Duodenal mucosa (tissue), 2 donors: ENCODE results near the gene ENAH.

Source experiments
- H3K27ac ChIP-seq: one replicate; pipeline ENCODE4 v1.7.0; 2013; ENCODE audit warnings: low read depth, low read length
- H3K27me3 ChIP-seq, 2 donors: one replicate each; pipeline ENCODE4 v1.7.0; 2013; ENCODE audit warnings: low read length in 2 of 2, control low read depth in 1 of 2; ENCODE audit not compliant: insufficient read depth in 2 of 2, control insufficient read depth in 1 of 2
- H3K36me3 ChIP-seq, 2 donors: one replicate each; pipeline ENCODE4 v1.7.0; 2013; ENCODE audit warnings: low read length in 2 of 2, control low read depth in 1 of 2; ENCODE audit not compliant: insufficient read depth in 2 of 2, control insufficient read depth in 1 of 2
- H3K4me1 ChIP-seq, 2 donors: one replicate each; pipeline ENCODE4 v1.7.0; 2013; ENCODE audit warnings: low read length in 2 of 2, control low read depth in 1 of 2; ENCODE audit not compliant: insufficient read depth in 2 of 2, control insufficient read depth in 1 of 2
- H3K4me3 ChIP-seq, 2 donors: one replicate each; pipeline ENCODE4 v1.7.0; 2013; ENCODE audit warnings: low read length in 2 of 2, low read depth in 1 of 2
- H3K9ac ChIP-seq, 2 donors: one replicate each; pipeline ENCODE4 v1.7.0; 2013; ENCODE audit warnings: low read length in 2 of 2, low read depth in 1 of 2
- H3K9me3 ChIP-seq, 2 donors: one replicate each; pipeline ENCODE4 v1.7.0; 2013; ENCODE audit warnings: low read length in 2 of 2, control low read depth in 1 of 2; ENCODE audit not compliant: control insufficient read depth in 1 of 2

Gene ENAH

DNA sequence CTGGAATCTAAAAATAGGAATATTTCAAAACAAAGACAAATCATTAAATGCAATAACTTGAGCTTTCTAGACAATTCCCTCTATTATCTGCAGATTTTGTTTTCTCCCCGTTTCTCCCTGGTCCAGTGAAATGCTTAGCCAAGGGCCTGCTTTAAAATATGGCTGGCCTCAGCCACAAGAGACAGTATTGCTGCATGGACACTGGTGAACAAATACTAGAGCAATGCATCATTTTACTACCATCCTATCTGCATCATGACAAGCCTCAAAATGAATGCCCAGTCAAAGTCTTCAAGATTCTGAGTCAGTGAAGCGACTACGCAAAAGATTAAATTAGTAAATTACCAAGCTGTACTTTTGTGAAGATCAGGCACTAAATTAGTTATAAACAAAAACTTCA lies 80.5 kb downstream of the ENAH start:
- Histone ChIP-seq H3K4me3 (no peak overlapping the region), H3K9ac (no peak overlapping the region), H3K27ac (no peak overlapping the region), H3K9me3 (no peaks in the 10 kb centered on the region), H3K4me1 (no peaks in the 10 kb centered on the region), H3K36me3 (no peaks in the 10 kb centered on the region), H3K27me3 (no peaks in the 10 kb centered on the region)

DNA sequence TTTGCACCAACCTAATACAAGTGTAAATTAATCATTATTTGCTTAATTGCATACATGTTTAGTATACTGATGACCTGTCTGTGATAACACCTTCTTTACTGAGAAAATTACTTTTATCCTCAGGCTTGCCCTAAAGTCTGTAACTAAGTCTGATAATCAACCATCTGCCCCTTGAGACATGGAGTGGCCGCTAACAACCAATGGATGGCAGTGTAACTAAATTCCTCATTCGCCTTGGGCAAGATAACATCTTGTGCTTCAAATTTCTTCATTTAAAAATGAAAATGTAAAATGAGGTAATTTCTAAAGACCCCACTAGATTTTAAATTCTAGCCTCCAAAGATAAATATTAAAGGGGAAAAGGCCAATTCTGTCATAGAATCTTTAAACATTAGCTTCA lies 85.1 kb downstream of the ENAH start:
- no peak overlapping the region for H3K27ac ChIP-seq
- no peak overlapping the region for H3K9ac ChIP-seq
- H3K4me3 ChIP-seq: no peak overlapping the region
- no peaks in the 10 kb centered on the region for H3K9me3 ChIP-seq
- H3K36me3 ChIP-seq: no peaks in the 10 kb centered on the region
- H3K4me1 ChIP-seq: no peaks in the 10 kb centered on the region
- no peaks in the 10 kb centered on the region for H3K27me3 ChIP-seq

DNA sequence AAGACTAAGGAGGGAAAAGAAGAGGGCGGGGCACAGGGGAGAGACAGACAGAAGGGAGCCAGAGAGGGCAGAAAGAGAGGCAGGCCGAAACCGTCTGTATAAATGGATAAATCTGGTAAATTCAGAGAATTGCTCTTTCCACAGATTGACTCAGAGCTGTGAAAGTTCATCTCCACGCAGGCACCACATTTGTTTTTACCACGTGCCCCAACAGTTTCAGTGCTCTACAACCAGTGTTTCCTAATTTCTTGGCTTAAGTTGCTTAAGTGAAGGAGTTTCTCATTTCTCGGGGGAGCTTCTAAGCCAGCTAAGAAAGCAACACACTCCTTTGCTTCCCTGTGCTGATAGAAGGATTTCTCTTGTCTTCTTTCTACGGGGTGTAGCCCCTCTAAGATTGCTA lies 87.1 kb downstream of the ENAH start:
- Histone ChIP-seq H3K4me3 (no peak overlapping the region), H3K27me3 (no peaks in the 10 kb centered on the region), H3K36me3 (no peaks in the 10 kb centered on the region), H3K27ac (no peak overlapping the region), H3K4me1 (no peaks in the 10 kb centered on the region), H3K9ac (no peak overlapping the region), H3K9me3 (no peaks in the 10 kb centered on the region)

DNA sequence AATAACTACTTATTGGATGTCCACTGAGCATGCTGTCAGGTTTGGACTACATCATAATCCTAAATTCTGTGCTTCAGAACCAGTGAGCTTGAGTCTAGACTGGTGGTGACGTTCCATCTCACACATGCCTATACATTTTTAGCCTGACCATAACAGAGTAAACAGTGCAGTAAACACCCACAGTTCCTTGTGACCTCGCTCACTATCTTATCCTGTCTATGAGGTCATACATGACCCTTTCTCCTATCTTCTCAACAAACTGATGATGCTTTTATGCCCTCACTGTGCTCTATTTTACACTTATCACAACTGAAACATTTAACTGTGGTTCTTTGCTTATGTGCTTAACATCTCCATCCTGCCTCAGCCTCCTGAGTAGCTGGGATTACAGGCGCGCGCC lies 91.2 kb downstream of the ENAH start:
- Histone ChIP-seq H3K9me3 (peaks cover 0 to 3% of the 10 kb centered on the region in 2 donors), H3K4me1 (no peaks in the 10 kb centered on the region), H3K27me3 (no peaks in the 10 kb centered on the region), H3K9ac (no peak overlapping the region), H3K4me3 (no peak overlapping the region), H3K36me3 (no peaks in the 10 kb centered on the region), H3K27ac (no peak overlapping the region)

DNA sequence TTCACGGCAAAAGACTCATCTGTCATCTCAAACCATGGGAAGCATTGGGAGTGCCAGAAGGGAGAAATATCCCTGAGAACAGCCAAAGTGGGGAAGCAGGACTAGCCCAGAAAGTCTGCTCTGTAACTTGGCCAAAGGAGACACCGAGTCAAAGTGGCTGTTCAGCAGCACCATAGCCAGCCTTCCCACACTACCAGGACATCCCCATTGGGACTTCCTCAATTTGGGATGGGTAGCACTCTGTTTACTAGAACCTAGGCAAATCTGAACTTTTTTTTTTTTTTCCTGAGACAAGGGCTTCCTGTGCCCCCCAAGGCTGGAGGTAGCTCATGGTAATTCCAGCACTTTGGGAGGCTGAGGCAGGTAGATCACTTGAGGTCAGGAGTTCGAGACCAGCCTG lies 93.0 kb downstream of the ENAH start:
- H3K36me3 ChIP-seq: no peaks in the 10 kb centered on the region
- no peak overlapping the region for H3K4me3 ChIP-seq
- no peak overlapping the region for H3K27ac ChIP-seq
- H3K4me1 ChIP-seq: no peaks in the 10 kb centered on the region
- peaks cover 0 to 4% of the 10 kb centered on the region in 2 donors for H3K9me3 ChIP-seq
- no peaks in the 10 kb centered on the region for H3K27me3 ChIP-seq
- no peak overlapping the region for H3K9ac ChIP-seq

DNA sequence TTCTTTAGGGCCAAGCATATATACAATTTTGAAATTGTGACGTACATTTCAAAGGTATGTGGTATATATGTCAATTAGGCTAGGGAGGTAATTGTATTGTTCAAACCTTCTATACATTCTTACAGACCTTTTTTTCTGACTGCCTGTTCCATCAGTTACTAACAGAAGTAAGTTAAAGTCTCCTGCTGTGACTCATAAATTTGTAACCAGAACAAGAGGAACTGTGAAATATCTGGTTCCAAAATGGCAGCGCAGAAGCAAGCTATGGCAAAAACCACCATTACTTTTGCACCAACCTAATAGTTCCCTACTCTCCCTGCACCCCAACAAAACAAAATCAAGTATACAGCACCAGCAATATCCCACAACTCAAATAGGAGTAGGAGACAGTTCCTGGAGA lies 93.6 kb downstream of the ENAH start:
- no peak overlapping the region for H3K9ac ChIP-seq
- no peaks in the 10 kb centered on the region for H3K4me1 ChIP-seq
- H3K27me3 ChIP-seq: no peaks in the 10 kb centered on the region
- H3K4me3 ChIP-seq: no peak overlapping the region
- H3K36me3 ChIP-seq: no peaks in the 10 kb centered on the region
- peaks cover 0 to 4% of the 10 kb centered on the region in 2 donors for H3K9me3 ChIP-seq
- no peak overlapping the region for H3K27ac ChIP-seq

DNA sequence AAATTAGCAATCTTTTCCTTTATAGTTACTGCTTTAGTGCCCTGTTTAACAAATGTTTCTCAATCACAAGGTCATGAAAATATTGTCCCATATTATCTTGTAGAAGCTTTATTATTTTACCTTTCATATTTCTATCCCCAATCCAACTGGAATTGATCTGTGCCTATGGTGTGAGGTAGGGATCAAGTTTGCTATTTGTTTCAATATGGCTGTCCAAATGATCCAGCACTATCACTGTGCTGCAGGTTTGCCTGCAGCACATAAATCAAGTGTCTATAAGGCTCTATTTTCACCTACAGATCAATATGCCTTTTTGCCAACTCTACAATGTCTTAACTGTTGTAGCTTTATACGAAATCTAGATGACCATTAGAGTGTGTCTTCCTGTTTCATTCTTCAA lies 96.2 kb downstream of the ENAH start:
- H3K9me3 ChIP-seq: peaks cover 0 to 4% of the 10 kb centered on the region in 2 donors
- H3K4me3 ChIP-seq: no peak overlapping the region
- no peak overlapping the region for H3K27ac ChIP-seq
- H3K36me3 ChIP-seq: no peaks in the 10 kb centered on the region
- no peaks in the 10 kb centered on the region for H3K4me1 ChIP-seq
- no peak overlapping the region for H3K9ac ChIP-seq
- no peaks in the 10 kb centered on the region for H3K27me3 ChIP-seq

DNA sequence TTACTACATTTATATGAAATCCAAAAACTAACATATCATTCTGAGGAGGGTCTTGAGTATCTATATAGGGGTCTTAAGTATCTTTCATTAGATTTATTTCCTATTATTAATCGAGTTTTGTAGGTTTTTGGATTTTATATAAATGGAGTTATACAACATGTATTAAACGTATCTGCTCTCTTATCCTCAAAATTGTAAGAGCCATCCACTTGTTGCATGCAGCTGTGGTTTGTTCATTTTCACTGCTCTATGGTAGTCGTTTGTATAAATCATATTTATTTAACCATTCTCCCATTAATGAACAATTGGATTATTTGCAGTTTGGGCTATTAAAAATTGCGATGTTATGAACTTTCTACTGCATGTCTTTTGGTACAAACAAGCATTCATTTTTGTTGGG lies 97.1 kb downstream of the ENAH start:
- H3K4me3 ChIP-seq: no peak overlapping the region
- H3K9me3 ChIP-seq: peaks cover 0 to 4% of the 10 kb centered on the region in 2 donors
- H3K9ac ChIP-seq: no peak overlapping the region
- H3K27ac ChIP-seq: no peak overlapping the region
- H3K36me3 ChIP-seq: no peaks in the 10 kb centered on the region
- no peaks in the 10 kb centered on the region for H3K4me1 ChIP-seq
- H3K27me3 ChIP-seq: no peaks in the 10 kb centered on the region

DNA sequence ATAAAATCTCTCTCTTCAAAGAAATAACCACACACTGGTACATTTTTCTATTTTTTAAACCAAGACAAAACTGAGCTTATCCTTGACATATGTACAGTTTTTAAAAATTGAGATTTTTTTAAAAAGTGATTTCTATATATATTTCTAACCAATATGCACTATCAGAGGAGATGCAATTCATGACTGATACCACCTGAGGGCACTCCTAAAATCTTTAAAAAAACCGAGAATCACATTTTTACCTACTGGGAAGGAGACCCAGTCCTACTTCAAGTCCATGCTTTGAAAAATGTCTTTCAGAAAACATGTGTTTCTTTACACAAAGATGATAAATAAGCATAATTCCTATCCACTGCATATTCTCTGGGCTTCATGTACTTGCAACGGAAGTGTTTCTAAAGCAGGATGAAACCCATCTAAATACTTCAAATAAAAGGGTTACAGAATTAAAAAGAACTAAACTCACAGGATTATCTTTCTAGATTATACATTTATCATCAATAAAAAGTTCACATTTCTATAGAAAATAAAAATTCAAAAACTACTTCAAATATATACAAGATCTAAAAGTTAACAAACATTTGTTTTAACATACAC lies 98.6 kb downstream of the ENAH start:
- H3K9ac ChIP-seq: no peak overlapping the region
- no peaks in the 10 kb centered on the region for H3K4me1 ChIP-seq
- no peak overlapping the region for H3K4me3 ChIP-seq
- peaks cover 0 to 4% of the 10 kb centered on the region in 2 donors for H3K9me3 ChIP-seq
- H3K27me3 ChIP-seq: no peaks in the 10 kb centered on the region
- H3K27ac ChIP-seq: no peak overlapping the region
- no peaks in the 10 kb centered on the region for H3K36me3 ChIP-seq

DNA sequence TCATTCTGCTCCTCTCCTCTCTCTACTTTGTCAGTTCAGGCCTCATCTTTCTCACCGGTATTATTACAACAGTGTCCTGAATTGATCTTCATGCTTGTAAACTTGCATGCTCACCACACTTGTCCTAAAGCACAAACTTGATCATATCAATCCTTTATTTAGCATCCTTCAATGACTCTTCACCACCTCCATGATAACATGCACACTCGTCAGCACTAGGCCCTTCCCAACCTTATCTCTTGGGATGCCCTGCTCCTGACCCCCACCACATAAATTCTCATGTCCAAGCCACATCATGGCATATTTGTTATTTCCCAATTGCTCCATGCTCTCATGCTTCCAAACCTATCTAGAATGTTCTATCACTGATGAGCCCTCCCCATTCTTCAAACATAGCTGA lies 103.1 kb downstream of the ENAH start:
- Histone ChIP-seq H3K4me1 (no peaks in the 10 kb centered on the region), H3K4me3 (no peak overlapping the region), H3K27ac (no peak overlapping the region), H3K9me3 (no peaks in the 10 kb centered on the region), H3K36me3 (no peaks in the 10 kb centered on the region), H3K9ac (no peak overlapping the region), H3K27me3 (no peaks in the 10 kb centered on the region)
